Activated naive CD4-positive, alpha-beta T cell treated with anti-CD3 and anti-CD28 coated beads, Interleukin-2, amount 50 U/mL, for 24 hours (primary cell): ENCODE measurements around the gene BATF3.
"Not testable (repeated sequence)": the region's sequence is repeated elsewhere in the genome, so short reads cannot be mapped to it uniquely, and the experiment has no call there.

Experiments used
- H3K27ac Mint-ChIP-seq: one replicate; pipeline ENCODE4 v1.8.0; 2021; ENCODE audit warnings: mild to moderate bottlenecking, mixed read lengths
- H3K27me3 Mint-ChIP-seq: one replicate; pipeline ENCODE4 v1.8.0; 2021; ENCODE audit warnings: mixed read lengths
- H3K36me3 Mint-ChIP-seq: one replicate; pipeline ENCODE4 v1.8.0; 2021; ENCODE audit warnings: mixed read lengths
- H3K4me1 Mint-ChIP-seq: one replicate; pipeline ENCODE4 v1.8.0; 2021; ENCODE audit warnings: mixed read lengths
- H3K4me3 Mint-ChIP-seq: one replicate; pipeline ENCODE4 v1.8.0; 2021; ENCODE audit warnings: mild to moderate bottlenecking, mixed read lengths
- H3K9me3 Mint-ChIP-seq: one replicate; pipeline ENCODE4 v1.8.0; 2021; ENCODE audit warnings: mixed read lengths

The BATF3 gene, protein sequence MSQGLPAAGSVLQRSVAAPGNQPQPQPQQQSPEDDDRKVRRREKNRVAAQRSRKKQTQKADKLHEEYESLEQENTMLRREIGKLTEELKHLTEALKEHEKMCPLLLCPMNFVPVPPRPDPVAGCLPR

DNA sequence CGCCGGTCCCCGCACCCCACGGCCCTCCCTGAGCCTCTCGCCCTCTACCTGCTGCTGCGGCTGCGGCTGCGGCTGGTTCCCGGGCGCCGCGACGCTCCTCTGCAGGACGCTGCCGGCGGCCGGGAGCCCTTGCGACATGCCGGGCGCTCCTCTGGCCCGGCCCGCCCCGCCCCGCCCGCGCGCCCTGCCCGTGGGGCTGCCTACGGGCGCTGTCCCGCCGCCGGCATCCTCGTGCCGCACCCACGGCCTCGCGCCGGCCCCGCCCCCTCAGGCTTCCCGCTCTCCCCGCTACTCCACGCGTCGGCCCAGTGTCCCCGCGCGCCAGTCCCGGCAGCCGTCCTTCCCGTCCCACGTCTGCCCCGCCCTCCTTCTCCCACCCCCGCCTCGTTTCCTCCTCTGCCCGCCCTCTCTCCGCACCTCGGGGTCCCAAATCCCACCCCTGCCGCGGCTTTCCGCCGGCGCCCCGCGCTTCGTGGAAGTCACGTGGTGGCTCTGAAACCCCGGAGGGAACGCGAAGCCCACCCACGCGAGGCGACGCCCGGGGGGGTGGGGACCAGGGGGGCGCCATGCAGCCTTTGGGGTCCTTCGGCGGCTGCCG is at the start of gene BATF3:
TSS of gene BATF3 (minus strand) at position 216 of the 598 bp plus-strand sequence. CDS start at position 138, 78 bp downstream.
- Mint-ChIP-seq H3K36me3 (peaks cover 6% of the 10 kb centered on the region), H3K4me1 (peaks cover 73% of the 10 kb centered on the region), H3K4me3 (peak within 1 kb of the TSS; percentile 90), H3K27me3 (no peaks in the 10 kb centered on the region), H3K27ac (peak within 1 kb of the TSS; percentile 92), H3K9me3 (no peaks in the 10 kb centered on the region)

DNA sequence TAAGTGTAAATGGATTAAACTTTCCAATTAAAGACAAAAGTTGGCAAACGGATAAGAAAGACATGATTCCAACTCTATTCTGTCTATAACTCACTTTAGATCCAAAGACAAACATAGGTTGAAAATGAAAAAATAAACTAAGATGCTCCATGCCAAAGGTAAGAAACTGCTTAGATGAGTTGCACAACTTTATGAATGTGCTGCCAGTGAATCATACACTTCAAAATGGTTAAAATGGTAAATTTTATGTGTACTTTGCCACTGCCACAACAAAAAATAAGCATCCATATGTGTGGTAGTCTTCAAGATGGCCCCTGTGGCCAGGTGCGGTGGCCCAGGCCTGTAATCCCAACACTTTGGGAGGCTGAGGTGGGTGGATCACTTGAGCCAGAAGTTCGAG is 46.9 kb upstream of the BATF3 start:
- peaks cover 3% of the 10 kb centered on the region for H3K36me3 Mint-ChIP-seq
- H3K9me3 Mint-ChIP-seq = no peaks in the 10 kb centered on the region
- no peaks in the 10 kb centered on the region for H3K27me3 Mint-ChIP-seq
- peaks cover 70% of the 10 kb centered on the region for H3K4me1 Mint-ChIP-seq
- peak overlapping the region; percentile 59 for H3K27ac Mint-ChIP-seq
- no peak overlapping the region for H3K4me3 Mint-ChIP-seq

DNA sequence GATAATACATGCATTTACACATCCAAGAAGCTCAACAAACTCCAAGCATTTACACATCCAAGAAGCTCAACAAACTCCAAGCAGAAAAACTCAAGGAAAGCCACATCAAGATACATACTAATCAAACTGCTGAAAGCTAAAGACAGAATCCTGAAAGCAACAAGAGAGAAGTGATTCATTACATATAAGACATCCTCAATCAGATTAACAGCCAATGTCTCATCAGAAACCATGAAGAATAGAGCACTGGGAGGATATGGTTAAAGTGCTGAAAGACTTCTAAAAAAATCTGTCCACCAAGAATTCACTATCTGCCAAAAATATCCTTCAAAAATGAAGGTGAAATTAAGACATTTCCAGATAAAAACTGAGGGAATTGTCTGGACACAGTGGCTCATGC is 45.7 kb upstream of the BATF3 start:
- H3K27ac Mint-ChIP-seq = peak overlapping the region; percentile 14
- no peaks in the 10 kb centered on the region for H3K9me3 Mint-ChIP-seq
- peaks cover 63% of the 10 kb centered on the region for H3K4me1 Mint-ChIP-seq
- H3K4me3 Mint-ChIP-seq = no peak overlapping the region
- no peaks in the 10 kb centered on the region for H3K27me3 Mint-ChIP-seq
- H3K36me3 Mint-ChIP-seq = peaks cover 8% of the 10 kb centered on the region

DNA sequence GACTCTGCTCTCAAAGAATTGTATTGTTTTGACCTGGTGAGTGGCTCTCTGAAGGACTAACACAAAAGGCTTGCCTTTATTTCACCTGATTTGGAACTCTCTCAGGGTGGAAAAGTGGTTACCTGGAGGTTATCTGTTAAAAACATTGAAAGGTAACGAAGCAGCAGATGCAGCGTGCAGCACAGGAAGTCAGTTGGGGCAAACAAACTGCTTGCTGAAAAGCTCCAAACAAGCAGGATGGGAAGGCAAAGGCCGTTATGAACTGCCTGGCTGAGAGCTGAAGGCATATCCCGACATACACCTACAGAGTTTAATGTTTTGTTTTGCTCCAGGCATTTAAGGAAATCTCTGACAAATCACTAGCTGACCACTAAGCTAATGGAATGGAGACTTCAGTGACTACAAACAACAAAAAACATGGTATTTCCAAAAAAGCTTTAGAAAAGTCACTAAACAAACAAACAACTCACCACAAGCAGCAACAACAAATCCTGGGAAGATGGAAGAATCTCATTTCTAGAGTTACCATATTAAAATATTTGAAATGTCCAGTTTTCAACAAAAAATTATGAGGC is 44.3 kb upstream of the BATF3 start:
- Mint-ChIP-seq H3K27ac (peak overlapping the region; percentile 71), H3K27me3 (no peaks in the 10 kb centered on the region), H3K4me3 (peak overlapping the region; percentile 51), H3K4me1 (peaks cover 62% of the 10 kb centered on the region), H3K36me3 (peaks cover 12% of the 10 kb centered on the region), H3K9me3 (no peaks in the 10 kb centered on the region)

DNA sequence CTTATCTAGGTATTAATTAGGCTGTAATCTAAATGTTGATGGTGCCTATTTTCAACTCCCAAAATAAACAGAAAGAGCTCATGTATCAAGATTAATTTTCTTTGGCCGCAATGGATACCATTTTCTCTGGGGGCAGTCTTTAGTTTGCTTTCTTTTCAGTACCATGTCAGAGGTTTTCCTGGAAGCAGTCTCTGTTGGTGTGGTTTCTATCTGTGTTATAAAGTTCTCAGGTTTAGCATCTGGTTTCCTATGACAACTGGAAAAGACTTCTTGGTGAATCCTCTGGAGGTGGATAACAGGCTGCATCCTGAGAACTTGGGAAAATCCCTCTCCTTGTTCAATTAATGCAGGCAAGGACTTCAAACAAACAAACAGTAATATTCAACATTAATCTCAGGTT is 38.7 kb upstream of the BATF3 start:
- peak overlapping the region; percentile 69 for H3K27ac Mint-ChIP-seq
- peaks cover 22% of the 10 kb centered on the region for H3K36me3 Mint-ChIP-seq
- H3K9me3 Mint-ChIP-seq = no peaks in the 10 kb centered on the region
- peaks cover 39% of the 10 kb centered on the region for H3K4me1 Mint-ChIP-seq
- no peak overlapping the region for H3K4me3 Mint-ChIP-seq
- H3K27me3 Mint-ChIP-seq = no peaks in the 10 kb centered on the region

DNA sequence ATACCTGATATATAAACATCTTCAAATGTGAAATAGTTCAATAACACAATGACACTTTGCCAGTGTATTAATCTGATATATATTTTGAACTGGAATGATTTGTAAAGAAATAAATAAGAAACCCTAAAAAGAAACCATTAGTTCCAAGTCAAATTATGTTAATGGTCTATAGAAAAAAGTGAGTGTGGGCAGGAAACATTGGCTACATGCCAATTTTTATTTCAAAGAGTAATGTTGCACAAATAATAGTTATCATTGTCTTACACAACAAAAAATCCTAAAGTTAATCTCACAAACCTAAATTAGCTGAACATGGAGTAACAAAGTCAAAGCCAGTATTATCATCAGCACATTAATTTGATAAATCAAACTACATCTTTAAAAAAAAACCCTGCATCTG is 37.9 kb upstream of the BATF3 start:
- Mint-ChIP-seq H3K36me3 (peaks cover 23% of the 10 kb centered on the region), H3K27ac (no peak overlapping the region), H3K9me3 (no peaks in the 10 kb centered on the region), H3K27me3 (no peaks in the 10 kb centered on the region), H3K4me3 (no peak overlapping the region), H3K4me1 (peaks cover 36% of the 10 kb centered on the region)

DNA sequence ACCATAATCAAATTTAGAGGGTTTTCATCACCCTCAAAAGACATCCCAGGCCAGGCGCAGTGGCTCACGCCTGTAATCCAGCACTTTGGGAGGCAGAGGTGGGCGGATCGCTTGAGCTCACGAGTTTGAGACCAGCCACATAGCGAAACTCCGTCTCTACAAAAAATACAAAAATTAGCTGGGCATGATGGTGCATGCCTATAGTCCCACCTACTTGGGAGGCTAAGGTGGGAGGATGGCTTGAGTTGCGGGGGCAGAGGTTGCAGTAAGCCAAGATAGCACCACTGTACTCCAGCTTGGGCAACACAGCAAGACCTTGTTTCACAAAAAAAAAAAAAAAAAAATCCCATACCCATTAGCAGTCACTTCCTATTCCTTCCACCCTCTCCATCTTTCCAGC is 33.5 kb upstream of the BATF3 start:
- no peaks in the 10 kb centered on the region for H3K27me3 Mint-ChIP-seq
- H3K9me3 Mint-ChIP-seq = no peaks in the 10 kb centered on the region
- H3K4me3 Mint-ChIP-seq = no peak overlapping the region
- H3K4me1 Mint-ChIP-seq = peaks cover 6% of the 10 kb centered on the region
- peaks cover 11% of the 10 kb centered on the region for H3K36me3 Mint-ChIP-seq
- H3K27ac Mint-ChIP-seq = no peak overlapping the region

DNA sequence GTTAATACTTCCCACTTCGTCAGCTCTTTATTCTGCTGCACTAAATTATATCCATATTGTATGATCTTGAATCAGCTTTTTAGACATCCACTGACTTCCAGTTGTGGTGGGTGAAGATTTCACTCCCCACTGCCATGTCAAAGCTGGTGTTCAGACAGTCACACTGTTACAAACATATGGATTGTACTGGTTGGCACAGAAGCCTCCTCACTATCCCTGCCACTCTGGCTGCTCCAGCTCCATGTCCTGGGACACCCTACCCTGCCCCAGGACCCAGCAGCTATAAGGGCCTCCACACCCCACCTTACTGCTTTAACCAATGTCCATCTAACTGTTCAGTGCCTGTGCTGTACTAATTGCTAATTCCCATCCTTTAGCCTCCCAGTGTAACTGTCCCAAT is 32.0 kb upstream of the BATF3 start:
- Mint-ChIP-seq H3K9me3 (no peaks in the 10 kb centered on the region), H3K27ac (peak overlapping the region; percentile 41), H3K36me3 (peaks cover 14% of the 10 kb centered on the region), H3K27me3 (no peaks in the 10 kb centered on the region), H3K4me1 (no peaks in the 10 kb centered on the region), H3K4me3 (no peak overlapping the region)

DNA sequence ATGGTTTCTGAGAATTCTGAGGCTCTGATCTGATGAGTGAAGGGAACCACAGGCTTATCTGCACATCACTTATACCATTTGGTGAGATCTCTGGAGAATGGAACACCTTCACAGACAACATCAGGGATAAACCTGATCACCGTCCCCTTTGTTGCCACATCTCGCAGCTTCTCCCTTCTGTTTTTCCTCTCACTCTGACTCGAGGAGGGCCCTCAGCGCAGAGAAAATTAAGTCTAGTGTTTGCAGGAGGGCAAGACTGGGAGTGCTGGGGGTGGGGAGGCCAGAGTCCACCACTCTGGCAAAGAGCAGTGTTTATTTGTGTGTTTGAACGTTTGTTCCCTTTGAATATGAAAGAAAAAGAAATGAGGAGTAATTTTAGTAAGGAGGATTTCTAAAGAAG is 29.0 kb upstream of the BATF3 start:
- H3K27me3 Mint-ChIP-seq = no peaks in the 10 kb centered on the region
- H3K27ac Mint-ChIP-seq = no peak overlapping the region
- peaks cover 12% of the 10 kb centered on the region for H3K36me3 Mint-ChIP-seq
- no peaks in the 10 kb centered on the region for H3K9me3 Mint-ChIP-seq
- no peak overlapping the region for H3K4me3 Mint-ChIP-seq
- H3K4me1 Mint-ChIP-seq = no peaks in the 10 kb centered on the region

DNA sequence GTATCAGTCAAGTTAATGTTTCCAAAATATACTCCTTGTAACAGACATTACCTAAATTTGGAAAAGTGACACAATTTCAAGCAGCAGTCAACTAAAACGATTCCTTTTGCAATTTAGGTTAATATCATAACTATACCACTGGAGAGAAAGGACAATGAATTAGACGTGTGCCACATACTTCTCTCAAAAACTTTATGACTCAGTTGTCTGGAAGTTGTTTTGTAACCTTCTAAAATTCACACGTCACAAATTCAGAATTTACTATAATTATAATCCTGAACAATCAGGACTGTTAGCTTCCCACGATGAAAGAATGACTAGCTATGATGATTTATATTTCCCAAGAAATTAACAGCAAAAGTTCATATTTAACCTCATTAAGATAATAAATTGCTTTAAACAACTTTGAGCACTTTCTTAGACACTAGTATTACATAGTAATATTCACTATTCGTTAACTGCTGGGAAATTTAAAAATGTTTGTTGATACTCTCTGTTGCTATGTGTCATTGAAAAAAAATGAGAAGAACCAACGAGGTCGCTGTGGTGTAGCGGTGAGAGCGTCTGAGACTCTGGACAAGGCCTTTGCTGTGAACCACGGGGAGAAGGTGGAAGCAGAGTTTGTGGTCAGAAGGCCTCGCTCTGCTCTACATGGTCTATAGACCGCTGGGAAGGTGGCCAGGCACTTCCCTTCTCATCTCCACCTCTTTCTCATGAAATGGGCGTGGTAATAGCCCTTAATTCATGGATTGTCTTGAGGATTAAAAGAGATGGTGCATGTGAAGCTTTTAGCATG is 27.9 kb upstream of the BATF3 start:
- Mint-ChIP-seq H3K27me3 (no peaks in the 10 kb centered on the region), H3K36me3 (peaks cover 13% of the 10 kb centered on the region), H3K4me1 (peaks cover 2% of the 10 kb centered on the region), H3K9me3 (no peaks in the 10 kb centered on the region), H3K27ac (peak overlapping the region; percentile 43), H3K4me3 (no peak overlapping the region)

DNA sequence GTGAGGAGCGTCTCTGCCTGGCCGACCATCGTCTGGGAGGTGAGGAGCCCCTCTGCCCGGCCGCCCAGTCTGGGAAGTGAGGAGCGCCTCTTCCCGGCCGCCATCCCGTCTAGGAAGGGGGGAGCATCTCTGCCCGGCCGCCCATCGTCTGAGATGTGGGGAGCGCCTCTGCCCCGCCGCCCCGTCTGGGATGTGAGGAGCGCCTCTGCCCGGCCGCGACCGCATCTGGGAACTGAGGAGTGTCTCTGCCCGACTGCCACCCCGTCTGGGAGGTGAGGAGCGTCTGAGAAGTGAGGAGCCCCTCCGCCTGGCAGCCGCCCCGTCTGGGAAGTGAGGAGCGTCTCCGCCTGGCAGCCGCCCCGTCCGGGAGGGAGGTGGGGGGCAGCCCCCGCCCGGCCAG is 25.0 kb upstream of the BATF3 start:
- peaks cover 13% of the 10 kb centered on the region for H3K36me3 Mint-ChIP-seq
- not testable (repeated sequence) for H3K27me3 Mint-ChIP-seq, H3K4me3 Mint-ChIP-seq, H3K9me3 Mint-ChIP-seq, H3K27ac Mint-ChIP-seq
- peaks cover 20% of the 10 kb centered on the region for H3K4me1 Mint-ChIP-seq

DNA sequence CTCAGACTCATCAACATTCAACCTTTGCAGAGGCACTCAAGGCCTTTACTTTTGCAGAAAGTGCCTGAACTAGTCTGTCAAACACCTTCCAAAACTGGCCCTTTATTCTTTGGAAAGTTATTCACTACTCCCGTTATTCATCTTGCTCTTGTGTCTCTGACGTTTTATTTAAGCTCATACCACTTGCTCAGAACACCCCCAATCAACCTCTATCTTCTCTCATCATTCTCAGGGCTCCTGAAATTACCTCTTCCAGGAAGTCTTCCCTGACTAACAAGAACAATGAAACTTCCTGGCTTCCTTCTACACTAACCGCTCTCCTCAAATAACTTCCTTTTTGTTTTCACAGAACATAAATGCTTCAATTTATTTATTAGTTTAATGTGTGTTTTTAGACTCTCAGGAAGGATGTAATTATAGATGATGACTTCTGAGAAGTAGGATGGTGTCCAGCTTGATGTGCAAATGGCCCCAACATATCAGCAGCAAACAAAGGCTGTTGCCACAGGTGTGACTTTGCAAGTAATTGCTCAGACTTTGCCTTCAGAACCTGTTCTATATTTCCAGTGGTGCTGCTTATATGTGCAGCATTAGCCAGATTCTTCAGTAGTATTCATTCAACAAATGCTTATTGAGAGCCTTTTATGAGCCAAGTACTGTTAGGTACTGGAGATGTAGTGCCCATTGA is 22.8 kb upstream of the BATF3 start:
- H3K4me3 Mint-ChIP-seq = no peak overlapping the region
- H3K27me3 Mint-ChIP-seq = peaks cover 6% of the 10 kb centered on the region
- H3K4me1 Mint-ChIP-seq = peaks cover 20% of the 10 kb centered on the region
- no peaks in the 10 kb centered on the region for H3K9me3 Mint-ChIP-seq
- peaks cover 13% of the 10 kb centered on the region for H3K36me3 Mint-ChIP-seq
- H3K27ac Mint-ChIP-seq = peak overlapping the region; percentile 53

DNA sequence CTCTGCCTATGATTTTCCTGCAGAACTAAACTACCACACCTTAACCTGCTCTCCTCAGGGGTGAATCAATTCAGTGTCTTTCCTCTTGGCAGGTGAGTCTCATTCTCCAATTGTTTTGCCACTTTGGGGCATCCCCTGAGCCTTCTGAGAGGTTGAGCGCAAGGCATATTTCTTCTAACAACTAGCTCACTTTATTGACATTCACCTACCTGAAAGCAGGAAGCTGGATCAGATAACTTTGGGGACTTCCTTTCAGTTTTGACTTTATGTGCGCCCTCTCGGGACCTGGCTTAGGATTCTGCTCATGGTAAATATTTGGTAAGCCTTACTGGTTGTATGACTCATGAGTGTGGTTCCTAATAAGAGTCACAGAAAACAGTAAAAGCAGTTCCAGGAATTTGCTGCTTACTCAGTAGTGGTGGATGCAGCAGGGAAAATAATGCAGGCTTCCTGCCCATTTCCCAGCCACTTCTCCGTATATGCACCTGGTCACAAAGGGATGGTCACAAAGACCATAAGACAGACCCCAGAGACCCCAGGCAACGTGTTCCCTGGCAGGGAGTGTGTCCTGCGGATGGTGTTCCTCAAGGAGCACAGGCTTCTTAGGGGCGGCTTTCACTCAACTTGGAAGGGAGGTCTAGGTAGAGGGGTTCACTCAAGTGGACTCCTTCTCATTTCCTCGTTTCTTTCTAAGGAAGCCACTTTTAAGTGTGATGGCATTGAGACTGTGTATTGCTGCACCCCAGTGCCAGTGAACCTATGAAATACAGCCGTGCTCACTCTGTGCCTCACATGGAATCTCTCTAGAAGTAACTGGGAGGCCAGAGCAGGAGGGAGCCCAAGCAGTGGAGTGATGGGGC is 22.0 kb upstream of the BATF3 start:
- H3K27me3 Mint-ChIP-seq = peaks cover 6% of the 10 kb centered on the region
- peak overlapping the region; percentile 35 for H3K27ac Mint-ChIP-seq
- no peak overlapping the region for H3K4me3 Mint-ChIP-seq
- no peaks in the 10 kb centered on the region for H3K9me3 Mint-ChIP-seq
- H3K36me3 Mint-ChIP-seq = peaks cover 9% of the 10 kb centered on the region
- peaks cover 20% of the 10 kb centered on the region for H3K4me1 Mint-ChIP-seq

DNA sequence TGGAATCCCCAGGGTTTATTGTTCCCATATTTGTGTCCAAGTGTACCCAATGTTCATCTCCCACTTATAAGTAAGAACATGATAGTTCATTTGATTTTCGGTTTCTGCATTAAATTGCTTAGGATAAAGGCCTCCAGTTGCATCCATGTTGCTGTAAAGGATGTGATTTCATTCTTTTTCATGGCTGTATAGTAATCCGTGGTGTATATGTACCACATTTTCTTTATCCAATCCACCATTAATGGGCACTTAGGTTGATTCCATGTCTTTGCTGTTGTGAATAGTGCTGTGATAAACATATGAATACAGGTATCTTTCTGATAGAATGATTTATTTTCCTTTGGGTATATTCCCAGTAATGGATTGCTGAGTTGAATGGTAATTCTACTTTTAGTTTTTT is 20.0 kb upstream of the BATF3 start:
- no peak overlapping the region for H3K4me3 Mint-ChIP-seq
- H3K4me1 Mint-ChIP-seq = peaks cover 20% of the 10 kb centered on the region
- H3K27ac Mint-ChIP-seq = no peak overlapping the region
- H3K27me3 Mint-ChIP-seq = peaks cover 6% of the 10 kb centered on the region
- peaks cover 6% of the 10 kb centered on the region for H3K36me3 Mint-ChIP-seq
- no peaks in the 10 kb centered on the region for H3K9me3 Mint-ChIP-seq

DNA sequence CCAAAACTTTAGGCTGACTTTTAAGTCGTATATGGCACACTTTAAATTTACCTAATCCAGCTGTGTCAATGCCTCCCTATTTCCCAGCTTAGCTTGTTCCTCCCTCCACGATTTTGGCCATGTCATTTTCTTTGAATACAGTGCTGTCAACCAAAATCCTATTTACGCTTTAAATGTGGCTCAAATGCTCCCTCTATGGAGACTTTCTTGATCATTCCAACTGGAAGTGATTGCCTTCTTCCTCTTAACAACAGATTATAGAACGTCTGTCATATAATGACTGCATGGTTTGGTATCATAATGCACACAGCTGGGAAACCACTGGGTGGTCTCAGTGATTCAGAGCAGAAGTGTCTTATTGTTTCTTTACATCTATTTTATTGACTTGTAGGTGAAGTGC is 18.9 kb upstream of the BATF3 start:
- no peaks in the 10 kb centered on the region for H3K9me3 Mint-ChIP-seq
- H3K27me3 Mint-ChIP-seq = peaks cover 6% of the 10 kb centered on the region
- H3K4me1 Mint-ChIP-seq = peaks cover 20% of the 10 kb centered on the region

More for the DNA sequence above, 18.9 kb upstream of the BATF3 start:
- H3K27ac Mint-ChIP-seq = no peak overlapping the region
- peaks cover 3% of the 10 kb centered on the region for H3K36me3 Mint-ChIP-seq
- H3K4me3 Mint-ChIP-seq = no peak overlapping the region
